GM21390 (cell line): ENCODE measurements around the gene CIAO2B.

Source experiments
- ATAC-seq: cut with Tn5 transposase; IDR thresholded peaks from one replicate; pipeline ENCODE4 v1.9.1; 2021; ENCODE audit not compliant: unreplicated experiment

CIAO2B gene

DNA sequence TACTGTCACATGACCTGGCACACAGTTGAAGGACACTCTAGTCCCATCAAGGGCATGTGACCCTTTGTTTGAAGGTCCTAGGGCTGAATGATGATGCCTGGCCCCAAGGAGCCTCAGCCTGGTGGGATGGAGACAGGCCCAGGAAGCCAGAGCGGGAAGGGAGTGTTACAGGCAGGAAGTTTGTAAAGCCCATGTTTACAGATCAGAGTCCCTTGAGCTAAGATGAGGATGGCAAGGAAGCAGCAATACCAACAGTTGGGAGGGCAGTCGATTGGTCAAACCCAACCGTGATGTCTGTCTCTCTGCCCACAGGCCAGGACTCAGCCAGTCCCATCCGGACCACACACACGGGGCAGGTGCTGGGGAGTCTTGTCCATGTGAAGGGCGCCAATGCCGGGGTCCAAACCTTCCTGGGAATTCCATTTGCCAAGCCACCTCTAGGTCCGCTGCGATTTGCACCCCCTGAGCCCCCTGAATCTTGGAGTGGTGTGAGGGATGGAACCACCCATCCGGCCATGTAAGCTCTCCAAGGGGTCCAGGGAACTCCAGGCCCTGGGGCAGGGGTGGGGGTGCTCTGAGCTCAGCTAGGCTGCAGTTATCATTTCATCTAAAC is 3.6 kb upstream of the CIAO2B start:
- ATAC-seq, result no peak

DNA sequence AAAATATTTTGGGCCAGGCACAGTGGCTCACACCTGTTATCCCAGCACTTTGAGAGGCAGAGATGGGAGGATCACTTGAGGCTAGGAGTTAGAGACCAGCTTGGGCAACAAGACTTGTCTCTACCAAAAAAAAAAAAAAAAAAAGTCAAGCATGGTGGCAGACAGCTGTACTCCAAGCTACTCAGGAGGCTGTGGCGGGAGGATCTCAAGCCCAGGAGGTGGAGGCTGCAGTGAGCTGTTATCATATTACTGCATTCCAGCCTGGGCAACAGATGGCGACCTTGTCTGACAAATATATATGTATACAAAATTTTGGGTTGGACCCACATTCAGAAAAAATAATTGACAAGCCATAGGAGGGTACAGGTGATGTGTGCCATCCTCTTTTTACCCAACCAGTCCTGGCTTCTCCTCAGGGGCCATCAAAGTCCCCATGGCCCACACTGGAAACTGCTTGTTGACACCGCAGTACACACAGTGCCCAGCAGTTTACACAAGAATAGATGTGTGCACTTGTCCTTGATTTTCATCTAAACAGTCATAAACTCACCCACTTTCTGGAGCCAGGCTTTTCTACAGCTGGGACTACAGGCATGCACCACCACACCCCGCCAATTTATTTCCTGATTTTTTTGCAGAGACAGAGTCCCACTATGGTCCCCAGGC is 2.8 kb upstream of the CIAO2B start:
- no peak for ATAC-seq

- ATAC-seq, result no peak
Observed at GRCh38 chr16:66936462-66936861, 2.3 kb upstream of the CIAO2B start.

DNA sequence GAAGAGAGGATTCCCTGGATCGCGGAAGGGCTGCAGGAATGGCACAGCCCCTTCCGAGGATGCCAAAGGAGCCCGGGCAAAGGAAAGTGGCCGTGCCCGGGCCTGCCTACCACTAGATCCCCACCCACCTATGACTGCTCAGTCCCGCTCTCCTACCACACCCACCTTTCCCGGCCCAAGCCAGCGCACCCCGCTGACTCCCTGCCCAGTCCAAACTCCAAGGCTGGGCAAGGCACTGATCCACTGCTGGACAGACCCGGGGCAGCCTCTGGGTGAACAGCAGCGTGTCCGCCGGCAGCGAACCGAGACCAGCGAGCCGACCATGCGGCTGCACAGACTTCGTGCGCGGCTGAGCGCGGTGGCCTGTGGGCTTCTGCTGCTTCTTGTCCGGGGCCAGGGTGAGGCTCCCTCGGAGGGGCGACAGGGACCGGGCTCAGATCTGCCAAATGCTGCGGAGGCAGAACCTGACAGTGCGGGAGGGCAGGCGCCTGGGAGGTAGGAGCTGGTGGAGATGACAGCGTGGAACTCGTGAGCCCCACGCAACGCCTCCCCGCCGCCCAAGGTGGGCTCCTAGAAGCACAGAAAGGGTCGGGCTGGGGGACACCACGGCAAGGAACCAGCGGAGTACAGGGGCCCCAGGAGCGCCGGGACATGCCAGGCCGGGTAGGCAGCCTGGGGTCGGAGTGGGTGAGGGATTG is 1.3 kb upstream of the CIAO2B start, which contains the start of gene CES2:
CES2 (plus strand) TSS at position 203 of the 698 bp plus-strand sequence; CDS start at position 323, 120 bp downstream.
- no peak for ATAC-seq

DNA sequence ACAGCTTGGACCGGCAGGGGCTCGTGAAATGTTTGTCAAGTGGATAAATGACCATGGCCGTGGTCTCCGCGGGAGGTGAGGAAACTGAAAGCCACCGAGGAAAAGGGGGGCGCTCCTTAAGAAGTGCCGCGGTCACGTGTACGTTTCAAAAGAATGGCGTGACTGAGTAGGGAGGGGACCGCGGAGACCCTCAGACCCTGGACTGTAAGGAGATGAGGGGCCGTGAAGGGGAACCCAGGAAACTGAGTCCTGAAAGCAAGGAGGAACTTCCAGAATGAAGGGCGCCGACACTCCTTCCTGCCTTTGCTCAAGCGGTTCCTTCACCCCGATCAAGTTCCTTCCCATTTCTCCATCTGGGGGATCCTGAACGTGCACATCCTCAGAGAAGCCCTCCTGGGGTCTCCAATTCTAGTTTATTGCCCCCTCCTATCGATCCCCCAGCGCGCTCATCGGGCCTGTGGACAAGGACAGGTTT is 674 bp upstream of the CIAO2B start:
- peak; percentile 18 for ATAC-seq

- peak; percentile 14 for ATAC-seq
Observed at GRCh38 chr16:66933776-66934137, 445 bp downstream of the CIAO2B start.

- no peak for ATAC-seq
Observed at GRCh38 chr16:66932076-66932475, 2.1 kb downstream of the CIAO2B start.

- no peak for ATAC-seq
Observed at GRCh38 chr16:66931665-66932064, 2.5 kb downstream of the CIAO2B start.

GRCh38 chr16:66930189-66930588 is 4.0 kb downstream of the CIAO2B start:
- ATAC-seq, result no peak

GRCh38 chr16:66928702-66929388 is 5.4 kb downstream of the CIAO2B start:
- ATAC-seq, result no peak

- no peak for ATAC-seq
Observed at GRCh38 chr16:66927918-66928649, 6.1 kb downstream of the CIAO2B start.

DNA sequence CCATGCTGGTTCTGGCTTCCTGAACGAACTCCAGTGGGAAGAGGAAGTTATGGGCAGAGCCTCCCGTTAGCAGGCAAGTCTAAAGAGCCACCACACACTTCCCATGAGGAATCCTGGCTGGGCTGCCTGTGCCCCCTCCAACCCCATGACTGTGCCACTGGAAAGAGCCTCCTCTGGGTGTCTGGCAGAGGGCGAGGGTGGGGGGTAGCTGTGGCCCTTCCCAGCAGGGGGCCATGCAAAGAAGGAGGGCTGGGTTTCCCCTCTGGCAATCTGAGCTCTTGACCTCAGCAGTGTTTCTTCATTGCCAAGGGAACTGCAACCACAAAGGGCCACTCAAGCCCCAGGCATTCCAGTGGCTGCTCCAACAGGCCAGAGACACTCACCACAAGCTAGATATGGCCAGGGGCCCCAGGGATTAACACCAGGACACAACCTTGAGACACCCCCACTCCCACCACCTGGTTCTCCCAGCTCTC is 7.2 kb downstream of the CIAO2B start:
- ATAC-seq, result no peak

DNA sequence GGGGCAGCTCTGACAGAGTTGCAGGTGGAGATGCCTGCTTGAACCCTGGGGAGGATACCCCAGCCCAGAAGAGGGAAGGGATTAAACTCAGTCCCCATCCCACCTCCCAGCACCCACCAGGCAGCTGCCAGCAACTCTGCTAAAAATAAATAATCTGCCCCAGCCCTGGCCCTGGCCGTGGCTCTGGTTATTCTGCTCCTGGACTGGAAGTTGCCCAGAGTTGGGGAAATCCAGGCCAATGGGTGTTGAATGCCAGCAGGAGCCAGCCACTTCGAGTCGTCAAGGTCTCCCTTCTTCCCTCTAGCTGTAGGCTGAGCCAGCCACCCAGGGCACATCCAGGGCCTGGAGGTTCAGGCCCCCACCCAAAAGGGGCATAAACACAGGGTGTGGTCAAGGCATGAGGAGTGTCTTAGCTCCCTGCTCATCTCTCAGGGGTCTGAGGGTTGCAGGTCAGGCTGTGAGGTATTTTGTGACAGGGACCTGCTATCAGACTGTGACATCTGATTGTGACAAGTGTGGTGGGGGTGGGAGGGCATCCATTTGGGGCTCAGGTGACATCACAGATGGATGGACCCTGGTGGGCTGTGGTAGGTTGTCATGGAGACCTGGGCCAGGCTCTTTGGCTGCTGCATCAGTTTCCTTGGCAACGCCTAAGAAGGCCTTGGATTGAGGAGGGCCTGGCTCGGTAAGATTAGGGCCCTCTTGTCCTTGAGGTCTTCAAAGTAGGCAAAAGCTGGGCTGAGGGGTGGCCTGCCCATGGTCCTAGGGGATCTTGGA is 7.8 kb downstream of the CIAO2B start:
- no peak for ATAC-seq

DNA sequence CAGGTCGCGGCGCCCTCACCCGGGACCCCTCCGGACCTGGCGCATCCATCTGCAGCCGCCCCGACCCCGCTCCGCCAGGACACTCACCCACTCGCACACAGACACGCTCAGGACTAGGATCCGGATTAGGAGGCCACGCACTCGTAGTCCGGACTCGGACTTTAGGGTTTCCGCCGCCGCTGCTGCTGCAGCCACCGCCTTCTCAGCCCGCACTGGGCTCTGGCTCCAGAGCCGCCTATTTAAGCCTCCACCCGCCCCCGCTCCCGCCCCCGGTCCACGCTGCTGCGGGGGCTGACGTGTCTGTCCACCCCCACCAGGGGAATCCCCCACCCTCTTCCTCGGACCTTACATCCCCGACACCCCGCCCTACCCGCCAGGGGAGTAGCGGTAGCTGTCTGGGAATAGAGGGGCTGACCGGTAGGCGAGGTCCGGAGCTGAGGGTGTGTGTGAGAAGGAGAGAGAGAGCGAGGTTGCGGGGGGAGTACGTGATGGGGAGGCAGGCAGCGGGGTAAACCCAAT is 8.8 kb downstream of the CIAO2B start, which contains the start of gene RRAD:
RRAD (minus strand) TSS at position 214 of the 519 bp plus-strand sequence. CDS start 356 bp downstream, outside the sequence.
- ATAC-seq, result no peak

DNA sequence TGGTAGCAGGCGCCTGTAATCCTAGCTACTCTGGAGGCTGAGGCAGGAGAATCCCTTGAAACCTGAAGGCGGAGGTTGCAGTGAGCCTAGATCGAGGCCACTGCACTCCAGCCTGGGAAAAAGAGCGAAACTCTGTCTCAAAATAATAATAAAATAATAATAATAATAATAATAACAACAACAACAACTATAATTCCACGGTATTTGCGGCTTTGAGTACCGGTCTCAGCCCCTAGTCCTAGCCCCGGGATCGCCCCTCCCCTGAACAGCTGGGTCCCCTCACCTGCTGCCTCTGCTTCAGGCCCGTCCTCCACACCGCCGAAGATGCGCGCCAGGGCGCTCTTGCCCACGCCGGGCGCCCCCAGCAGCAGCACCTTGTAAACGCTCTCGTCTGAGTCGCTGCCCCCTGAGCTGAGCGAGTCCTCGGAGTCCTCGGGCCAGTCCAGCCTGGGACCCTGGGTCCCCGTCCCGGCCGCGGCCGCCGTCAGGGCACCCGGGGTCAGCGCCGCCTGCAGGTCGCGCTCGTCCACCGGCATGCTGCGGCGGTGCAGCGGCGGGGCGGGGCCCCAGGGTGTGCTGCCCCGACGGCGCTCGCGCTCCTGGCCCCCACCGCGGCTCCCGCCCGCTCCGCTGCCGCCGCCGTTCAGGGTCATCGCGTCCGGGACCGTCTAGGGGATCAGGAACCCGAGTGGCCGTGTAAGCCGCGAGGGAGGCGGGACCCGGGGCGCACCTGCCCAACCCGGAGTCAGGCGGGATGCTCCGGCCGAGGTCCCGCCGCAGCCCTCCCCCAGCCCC is 9.5 kb downstream of the CIAO2B start:
- no peak for ATAC-seq

- ATAC-seq, result no peak
Observed at GRCh38 chr16:66923866-66924265, 10.3 kb downstream of the CIAO2B start.

GRCh38 chr16:66923247-66923731 is 10.9 kb downstream of the CIAO2B start:
- no peak for ATAC-seq

- ATAC-seq, result no peak
Observed at GRCh38 chr16:66921729-66922450, 12.3 kb downstream of the CIAO2B start.
